Omental fat pad (tissue), 4 donors: ENCODE data around the gene MAP3K4. TPM values are rescaled to one million over a fixed set of nuclear protein-coding genes. Genes with fewer than 3 reads are reported as not detected.
"Not testable (repeated sequence)": the region's sequence is repeated elsewhere in the genome, so short reads cannot be mapped to it uniquely, and the experiment has no call there.

Experiments used
- ATAC-seq: fragments of 150-250 bp; one replicate; pipeline ENCODE4 v1.9.1; 2016; ENCODE audit warnings: mild to moderate bottlenecking, moderate library complexity; ENCODE audit not compliant: low FRiP score
- DNase-seq: peaks from one replicate; pipeline ENCODE4 v3.0.0-alpha.2; 2019; ENCODE audit warnings: low spot score
- CTCF ChIP-seq, 3 donors: fragments of 450-650 bp; IDR thresholded peaks; one replicate each; pipeline ENCODE4 v1.5.1; 2016 to 2017; ENCODE audit warnings: antibody characterized with exemption in 3 of 3, mild to moderate bottlenecking in 3 of 3, moderate library complexity in 2 of 3
- total RNA-seq, 4 donors: library from RNA; depleted of rRNA; stranded (reverse); fragments of >200 nt; gene quantifications; one replicate each; pipeline ENCODE4 v1.1.0, GENCODE V29; 2016

MAP3K4 gene
- total RNA-seq, 4 donors from 2014 or later = 18.9 to 33.6 (median 25.0) TPM

- DNase-seq = no peak
- ATAC-seq = no peak
- TF ChIP-seq CTCF (IDR thresholded peaks at IDR 0.05) = no peak
Measured at GRCh38 chr6:161110028-161110779, 118.6 kb downstream of the MAP3K4 start.

DNA sequence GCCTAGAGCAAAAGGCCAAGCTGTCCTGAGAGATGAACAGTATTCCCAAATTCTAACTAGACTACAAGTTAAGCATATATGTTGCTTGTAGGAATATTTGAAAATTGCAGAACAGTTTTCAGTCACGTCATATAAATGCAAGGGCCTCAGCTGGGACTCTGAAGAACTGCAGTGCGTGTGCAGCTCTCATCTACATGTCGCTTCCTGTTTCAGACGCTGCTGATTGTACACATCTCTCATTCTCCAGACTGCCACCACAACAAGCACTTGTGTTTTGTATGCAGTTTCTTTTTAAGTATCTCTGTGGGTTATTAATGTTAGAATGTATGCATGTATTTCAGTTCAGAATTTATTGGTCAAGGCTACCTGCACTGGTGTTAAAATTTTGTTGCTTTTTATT lies 119.7 kb downstream of the MAP3K4 start:
- no peak for TF ChIP-seq CTCF (IDR thresholded peaks at IDR 0.05)
- ATAC-seq (no peak), DNase-seq (no peak)

DNA sequence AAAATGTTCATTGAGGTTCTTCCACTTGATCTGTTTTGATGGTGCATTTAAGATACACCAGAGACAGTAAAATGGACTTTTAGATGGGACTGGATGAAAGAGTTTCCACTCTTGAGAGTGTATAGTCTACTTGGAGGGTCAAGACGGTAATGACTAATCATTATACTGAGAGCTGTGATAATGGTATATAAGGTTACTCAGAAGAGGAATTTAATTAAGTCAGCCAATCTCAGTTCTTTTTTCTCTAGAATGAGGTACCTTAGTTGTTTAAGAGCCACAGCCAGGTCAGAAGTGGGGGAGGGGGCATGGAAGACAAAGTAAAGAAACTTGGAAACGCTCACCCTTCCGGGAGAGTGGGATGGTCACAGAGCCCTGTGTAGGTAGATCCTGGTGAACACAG lies 123.9 kb downstream of the MAP3K4 start:
- DNase-seq = no peak
- no peak for ATAC-seq
- TF ChIP-seq CTCF (IDR thresholded peaks at IDR 0.05) = no peak

DNA sequence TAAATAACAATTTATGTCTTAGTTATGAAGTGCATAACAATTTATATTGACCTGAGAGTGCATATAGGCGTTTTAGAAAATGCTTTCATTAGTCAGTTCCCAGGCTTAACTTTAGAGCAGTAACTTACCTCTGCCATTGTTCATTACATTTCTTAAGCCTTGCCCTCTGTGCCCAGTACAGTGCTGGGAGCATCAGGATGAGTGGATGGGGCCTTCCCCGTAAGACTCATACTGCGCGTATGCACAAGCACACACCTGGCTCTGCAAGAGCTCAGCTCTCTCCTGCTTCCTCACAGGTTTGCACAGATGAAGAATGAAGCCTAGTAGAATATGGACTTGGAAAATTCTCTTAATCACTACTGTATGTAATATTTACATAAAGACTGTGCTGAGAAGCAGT lies 125.0 kb downstream of the MAP3K4 start:
- DNase-seq = no peak
- TF ChIP-seq CTCF (IDR thresholded peaks at IDR 0.05) = no peak
- no peak for ATAC-seq

DNA sequence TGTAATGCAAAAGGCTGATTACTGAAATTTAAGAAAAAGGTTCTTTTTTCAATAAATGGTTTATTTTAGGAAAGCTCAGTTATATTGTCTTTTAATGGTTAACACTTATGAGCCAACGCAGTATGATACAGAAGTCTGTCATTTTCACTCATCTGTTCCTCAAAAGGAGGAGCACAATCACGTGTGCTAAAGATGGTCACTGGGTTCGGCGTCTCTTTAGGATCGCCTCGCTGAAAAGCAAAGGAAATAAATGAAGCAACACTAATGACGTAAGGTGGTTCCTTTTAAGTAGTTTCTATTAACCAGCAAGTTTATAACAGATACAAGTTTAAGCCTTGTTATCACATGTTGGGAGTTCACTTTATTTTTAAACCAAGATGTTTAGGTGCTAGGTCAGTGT lies 125.7 kb downstream of the MAP3K4 start:
- ATAC-seq (no peak), DNase-seq (no peak)
- TF ChIP-seq CTCF (IDR thresholded peaks at IDR 0.05) = no peak

DNA sequence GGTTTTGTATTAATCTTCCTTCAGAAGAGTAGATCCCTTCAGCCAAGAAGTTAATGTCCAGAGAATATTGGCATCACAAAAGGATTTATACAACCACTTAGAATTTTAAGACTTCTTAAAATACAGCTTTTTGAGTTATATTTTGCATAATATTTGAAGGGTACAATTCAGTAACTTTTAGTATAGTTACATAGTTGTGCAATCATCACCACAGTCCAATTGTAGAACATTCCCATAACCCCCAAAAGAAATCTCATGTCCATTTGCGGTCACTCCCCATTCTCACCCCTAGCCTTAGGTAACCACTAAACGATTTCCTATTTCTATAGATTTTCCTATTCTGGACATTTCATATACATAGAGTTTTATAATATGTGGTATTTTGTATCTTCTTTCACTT lies 126.4 kb downstream of the MAP3K4 start:
- DNase-seq (no peak), ATAC-seq (no peak)
- no peak for TF ChIP-seq CTCF (IDR thresholded peaks at IDR 0.05)

DNA sequence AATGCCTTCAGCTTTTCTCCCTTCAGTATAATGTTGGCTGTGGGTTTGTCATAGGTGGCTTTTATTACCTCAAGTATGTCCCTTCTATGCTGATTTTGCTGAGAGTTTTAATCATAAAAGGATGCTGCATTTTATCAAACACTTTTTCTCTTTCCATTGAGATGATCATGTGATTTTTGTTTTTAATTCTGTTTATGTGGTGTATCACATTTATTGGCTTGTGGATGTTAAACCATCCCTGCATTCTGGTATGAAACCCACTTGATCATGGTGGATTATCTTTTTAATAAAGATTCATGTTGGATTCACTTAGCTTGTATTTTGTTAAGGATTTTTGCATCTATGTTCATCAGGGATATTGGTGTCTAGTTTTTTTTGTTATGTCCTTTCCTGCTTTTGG lies 131.8 kb downstream of the MAP3K4 start:
- not testable (repeated sequence) for DNase-seq, ATAC-seq
